HG02943 (cell line): ENCODE measurements around the gene SYCE3.
"Not testable (repeated sequence)": the region's sequence is repeated elsewhere in the genome, so short reads cannot be mapped to it uniquely, and the experiment has no call there.

Source experiments
- ATAC-seq: cut with Tn5 transposase; IDR thresholded peaks from one replicate; pipeline ENCODE4 v1.9.1; 2021; ENCODE audit warnings: mild to moderate bottlenecking, low read depth, moderate library complexity; ENCODE audit not compliant: unreplicated experiment

SYCE3 gene

GRCh38 chr22:50551160-50551752, 11.5 kb downstream of the SYCE3 start:
- ATAC-seq: no peak

- ATAC-seq: no peak
Measured at GRCh38 chr22:50550395-50550794, 12.3 kb downstream of the SYCE3 start.

GRCh38 chr22:50548921-50549790, 13.6 kb downstream of the SYCE3 start:
- ATAC-seq: no peak

- ATAC-seq: no peak
Measured at GRCh38 chr22:50548040-50548920, 14.4 kb downstream of the SYCE3 start.

- no peak for ATAC-seq
Measured at GRCh38 chr22:50547263-50547985, 15.3 kb downstream of the SYCE3 start.

GRCh38 chr22:50546326-50547262, 16.1 kb downstream of the SYCE3 start:
- ATAC-seq: no peak

GRCh38 chr22:50545522-50546325, 17.0 kb downstream of the SYCE3 start, which contains the start of gene KLHDC7B:
KLHDC7B (plus strand) TSS chr22:50545899; CDS start chr22:50546244, 345 bp downstream.
- ATAC-seq: no peak

- no peak for ATAC-seq
Measured at GRCh38 chr22:50544746-50545253, 17.9 kb downstream of the SYCE3 start.

GRCh38 chr22:50544078-50544745, 18.5 kb downstream of the SYCE3 start:
- no peak for ATAC-seq

GRCh38 chr22:50542416-50542927, 20.2 kb downstream of the SYCE3 start:
- ATAC-seq: no peak

- not testable (repeated sequence) for ATAC-seq
Measured at GRCh38 chr22:50541667-50542026, 21.1 kb downstream of the SYCE3 start.

GRCh38 chr22:50540381-50540780, 22.3 kb downstream of the SYCE3 start:
- no peak for ATAC-seq

- ATAC-seq: no peak
Measured at GRCh38 chr22:50537765-50538164, 25.0 kb downstream of the SYCE3 start.

- ATAC-seq: no peak
Measured at GRCh38 chr22:50536226-50536625, 26.5 kb downstream of the SYCE3 start.

GRCh38 chr22:50535113-50535512, 27.6 kb downstream of the SYCE3 start:
- ATAC-seq: no peak

- ATAC-seq: not testable (repeated sequence)
Measured at GRCh38 chr22:50533856-50534711, 28.6 kb downstream of the SYCE3 start.
